GM19240 (cell line): ENCODE measurements around the gene PDE9A.
"Not testable (repeated sequence)": the region's sequence is repeated elsewhere in the genome, so short reads cannot be mapped to it uniquely, and the experiment has no call there.

Experiments
- DNase-seq: peaks from one replicate; pipeline ENCODE4 v3.0.0; 2011; ENCODE audit warnings: low spot score; ENCODE audit not compliant: insufficient read length

Gene PDE9A

GRCh38 chr21:42624095-42624790, 29.2 kb upstream of the PDE9A start:
- no peak for DNase-seq

- no peak for DNase-seq
Measured at GRCh38 chr21:42624936-42625335, 28.5 kb upstream of the PDE9A start.

DNA sequence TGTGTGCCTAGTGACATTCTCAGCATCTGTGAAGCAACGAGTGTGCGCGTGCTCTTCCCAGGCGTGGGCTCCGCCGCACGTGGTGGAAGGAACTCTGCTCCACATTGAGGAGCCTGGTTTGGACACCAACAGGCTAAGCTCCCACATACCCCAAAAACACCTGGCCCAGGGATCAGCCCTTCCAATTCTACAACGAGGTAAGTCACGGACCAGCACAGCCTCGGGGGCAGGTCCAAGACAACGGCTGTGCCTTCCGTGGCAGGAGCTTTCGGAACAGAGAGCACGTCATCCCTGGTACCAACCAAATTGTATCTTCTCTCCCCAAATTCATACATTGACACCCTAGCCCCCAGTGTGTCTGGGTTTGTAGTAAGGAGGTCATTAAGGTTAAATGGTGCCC, 27.2 kb upstream of the PDE9A start:
- DNase-seq = no peak

GRCh38 chr21:42627527-42628289, 25.7 kb upstream of the PDE9A start:
- DNase-seq = no peak

DNA sequence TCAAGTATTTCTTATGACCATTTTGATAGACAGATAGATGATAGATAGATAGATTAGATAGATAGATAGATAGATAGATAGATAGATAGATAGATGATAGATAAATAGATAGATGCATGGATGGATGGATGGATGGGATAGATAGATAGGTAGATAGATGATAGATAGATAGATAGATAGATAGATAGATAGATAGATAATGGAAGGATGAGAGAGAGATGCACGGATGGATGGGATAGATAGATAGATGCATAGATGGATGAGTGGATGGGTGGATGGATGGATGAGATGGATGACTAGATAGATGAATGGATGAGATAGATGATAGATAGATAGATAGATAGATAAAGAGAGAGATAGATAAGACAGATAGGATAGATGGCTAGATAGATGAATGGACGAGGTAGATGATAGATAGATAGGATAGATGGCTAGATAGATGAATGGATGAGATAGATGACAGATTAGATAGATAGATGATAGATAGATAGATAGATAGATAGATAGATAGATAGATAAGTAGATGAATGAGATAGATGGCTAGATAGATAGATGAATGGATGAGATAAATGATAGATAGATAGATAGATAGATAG, 24.9 kb upstream of the PDE9A start:
- not testable (repeated sequence) for DNase-seq

DNA sequence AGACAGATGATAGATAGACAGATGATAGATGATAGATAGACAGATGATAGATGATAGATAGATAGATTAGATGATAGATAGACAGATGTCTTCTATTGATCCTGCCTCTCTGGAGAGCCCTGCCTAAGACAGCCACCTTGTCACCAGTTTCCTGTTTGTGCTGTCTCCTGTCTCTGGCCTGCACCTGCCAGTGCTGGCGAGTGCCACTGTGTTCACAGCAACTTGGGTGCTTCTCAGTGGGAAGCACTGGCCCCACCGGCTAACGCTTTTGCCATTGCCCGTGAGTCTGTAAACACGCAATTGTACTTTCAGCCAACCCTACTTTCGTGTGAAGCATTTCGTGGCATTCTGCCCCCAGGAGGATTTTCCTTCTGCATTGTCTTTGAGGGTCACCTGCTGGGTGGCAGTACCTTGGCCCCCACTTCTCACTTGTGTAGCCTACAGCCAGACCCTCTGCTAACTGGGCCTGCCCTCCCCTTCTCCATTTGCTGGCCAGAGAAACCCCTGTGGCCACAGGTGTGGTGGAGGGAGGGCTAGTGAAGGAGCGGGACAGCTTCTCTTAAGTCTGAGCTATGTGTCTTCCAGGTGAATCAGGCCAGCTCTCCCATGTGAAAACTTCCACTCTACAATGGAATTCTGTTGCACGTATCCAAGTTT, 23.4 kb upstream of the PDE9A start:
- no peak for DNase-seq

- no peak for DNase-seq
Measured at GRCh38 chr21:42630626-42631025, 22.8 kb upstream of the PDE9A start.

GRCh38 chr21:42631142-42631541, 22.3 kb upstream of the PDE9A start:
- DNase-seq = no peak

DNA sequence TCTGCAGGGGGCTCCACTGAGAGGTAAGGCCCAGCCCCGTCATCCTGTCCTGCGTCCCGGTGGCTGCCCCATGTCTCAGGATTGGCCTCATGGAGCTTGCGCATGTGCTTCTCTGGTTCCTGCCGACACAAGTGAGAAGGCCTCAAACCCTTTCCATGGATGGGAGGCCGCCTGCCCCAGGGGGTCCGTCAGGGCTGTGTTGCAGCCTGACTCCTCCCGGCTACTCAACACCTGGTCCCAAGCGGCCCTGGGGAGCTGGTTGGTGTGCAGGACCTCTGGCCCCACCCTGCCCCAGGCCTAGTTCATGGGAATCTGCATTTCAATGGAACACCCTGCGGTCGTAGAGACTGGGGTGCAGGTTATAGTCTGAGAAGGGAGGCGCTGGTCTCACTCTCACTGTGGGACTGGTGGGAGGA, 21.1 kb upstream of the PDE9A start:
- no peak for DNase-seq

GRCh38 chr21:42632771-42633690, 20.4 kb upstream of the PDE9A start:
- no peak for DNase-seq

- DNase-seq = no peak
Measured at GRCh38 chr21:42633858-42634257, 19.6 kb upstream of the PDE9A start.

GRCh38 chr21:42635848-42636519, 17.4 kb upstream of the PDE9A start:
- DNase-seq = no peak

DNA sequence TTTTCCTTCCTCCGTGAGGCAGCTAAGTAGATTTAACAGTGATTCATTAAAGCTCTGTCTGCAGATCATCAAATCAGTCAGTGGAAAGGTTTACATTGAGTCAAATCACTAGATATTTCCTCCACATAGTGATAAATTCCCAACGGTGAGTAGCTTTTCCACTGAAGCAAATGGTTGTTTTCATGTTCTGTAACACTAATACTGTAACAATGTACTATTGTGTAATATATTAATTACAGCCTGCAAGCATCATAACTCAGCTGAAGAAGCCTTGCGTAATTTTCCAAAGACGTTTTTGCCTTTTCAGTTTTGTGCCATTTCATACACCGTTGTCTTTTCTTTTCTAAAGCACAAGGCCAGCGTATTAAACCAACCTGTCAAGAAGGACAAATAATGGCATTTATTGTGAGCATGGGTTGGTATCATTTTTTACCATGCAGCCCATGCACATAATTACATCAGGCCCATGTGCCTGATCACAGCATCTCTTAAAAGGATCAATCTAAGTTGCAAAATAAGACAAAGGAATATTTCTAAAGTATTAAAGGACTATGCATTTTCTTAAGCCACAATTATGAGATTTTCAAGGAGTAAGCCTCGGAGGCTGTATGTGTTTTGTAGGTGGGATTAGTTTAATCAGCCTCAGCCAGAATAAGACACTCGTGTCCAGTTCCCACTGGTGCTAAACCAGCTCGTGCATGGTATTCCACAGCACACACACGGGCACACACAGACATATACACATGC, 16.7 kb upstream of the PDE9A start:
- DNase-seq = no peak

GRCh38 chr21:42637267-42638041, 16.0 kb upstream of the PDE9A start:
- DNase-seq = no peak

- no peak for DNase-seq
Measured at GRCh38 chr21:42638266-42638863, 15.1 kb upstream of the PDE9A start.

GRCh38 chr21:42639646-42640152, 13.7 kb upstream of the PDE9A start:
- no peak for DNase-seq

- DNase-seq = no peak
Measured at GRCh38 chr21:42640486-42640885, 12.9 kb upstream of the PDE9A start.
